ENCODE results near the gene KRTAP4-16.
"Not testable (repeated sequence)": the region's sequence is repeated elsewhere in the genome, so short reads cannot be mapped to it uniquely, and the experiment has no call there.

Gene KRTAP4-16

DNA sequence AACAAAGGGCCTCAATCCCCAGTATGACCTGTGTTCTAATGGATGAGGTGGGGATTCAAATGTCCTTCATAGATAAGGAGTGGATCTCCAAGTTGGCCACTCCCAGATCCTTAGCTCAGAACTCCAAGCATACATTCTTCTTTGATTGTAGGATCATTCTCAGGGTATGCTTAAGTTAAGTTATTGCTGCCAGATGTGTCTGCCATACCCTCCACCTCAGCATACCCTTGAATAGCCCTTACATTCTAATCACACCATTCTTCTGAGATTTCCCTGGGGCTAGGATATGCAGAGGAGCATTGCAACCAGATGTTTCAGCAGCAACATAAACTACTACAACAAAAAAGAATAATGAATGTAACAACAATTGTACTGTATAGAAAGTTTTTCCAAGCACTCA, 34.7 kb downstream of the KRTAP4-16 start:
- no peaks in the 10 kb centered on the region for H3K36me3 ChIP-seq (ENCODE audit: control insufficient read depth, insufficient read depth, low read length)
- H3K27ac ChIP-seq (ENCODE audit: low read depth, low read length), result no peak overlapping the region
- H3K4me1 ChIP-seq (ENCODE audit: control insufficient read depth, insufficient read depth, low read length), result no peaks in the 10 kb centered on the region
- no peaks in the 10 kb centered on the region for H3K27me3 ChIP-seq (ENCODE audit: control insufficient read depth, insufficient read depth, low read length)
- no peaks in the 10 kb centered on the region for H3K9me3 ChIP-seq (ENCODE audit: control insufficient read depth, insufficient read depth, low read depth, low read length)
- no peak overlapping the region for H3K9ac ChIP-seq (ENCODE audit: low read length)
- H3K4me3 ChIP-seq (ENCODE audit: low read depth, low read length), result no peak overlapping the region

GRCh38 chr17:41065829-41066624, 36.0 kb downstream of the KRTAP4-16 start, which contains the start of gene KRTAP2-4:
KRTAP2-4 (minus strand) TSS chr17:41065879; CDS start chr17:41065845, 34 bp downstream.
- Histone ChIP-seq H3K4me1 (ENCODE audit: control insufficient read depth, insufficient read depth, low read length) (no peaks in the 10 kb centered on the region), H3K9me3 (ENCODE audit: control insufficient read depth, insufficient read depth, low read depth, low read length) (no peaks in the 10 kb centered on the region), H3K4me3 (ENCODE audit: low read depth, low read length) (no peak within 1 kb of the TSS), H3K27me3 (ENCODE audit: control insufficient read depth, insufficient read depth, low read length) (no peaks in the 10 kb centered on the region), H3K27ac (ENCODE audit: low read depth, low read length) (no peak within 1 kb of the TSS), H3K36me3 (ENCODE audit: control insufficient read depth, insufficient read depth, low read length) (no peaks in the 10 kb centered on the region), H3K9ac (ENCODE audit: low read length) (no peak within 1 kb of the TSS)

- H3K9ac ChIP-seq (ENCODE audit: low read length); H3K4me1 ChIP-seq (ENCODE audit: control insufficient read depth, insufficient read depth, low read length); H3K27ac ChIP-seq (ENCODE audit: low read depth, low read length); H3K27me3 ChIP-seq (ENCODE audit: control insufficient read depth, insufficient read depth, low read length); H3K9me3 ChIP-seq (ENCODE audit: control insufficient read depth, insufficient read depth, low read depth, low read length); H3K4me3 ChIP-seq (ENCODE audit: low read depth, low read length); H3K36me3 ChIP-seq (ENCODE audit: control insufficient read depth, insufficient read depth, low read length): not testable (repeated sequence)
Observed at GRCh38 chr17:41065016-41065689, 36.9 kb downstream of the KRTAP4-16 start.

GRCh38 chr17:41064301-41064700, 37.7 kb downstream of the KRTAP4-16 start:
- no peaks in the 10 kb centered on the region for H3K9me3 ChIP-seq (ENCODE audit: control insufficient read depth, insufficient read depth, low read depth, low read length)
- no peak overlapping the region for H3K27ac ChIP-seq (ENCODE audit: low read depth, low read length)
- H3K27me3 ChIP-seq (ENCODE audit: control insufficient read depth, insufficient read depth, low read length), result no peaks in the 10 kb centered on the region
- H3K4me3 ChIP-seq (ENCODE audit: low read depth, low read length), result no peak overlapping the region
- no peaks in the 10 kb centered on the region for H3K36me3 ChIP-seq (ENCODE audit: control insufficient read depth, insufficient read depth, low read length)
- H3K4me1 ChIP-seq (ENCODE audit: control insufficient read depth, insufficient read depth, low read length), result peaks cover 4% of the 10 kb centered on the region; the same call in 1 of the 2 replicates
- no peak overlapping the region for H3K9ac ChIP-seq (ENCODE audit: low read length)

DNA sequence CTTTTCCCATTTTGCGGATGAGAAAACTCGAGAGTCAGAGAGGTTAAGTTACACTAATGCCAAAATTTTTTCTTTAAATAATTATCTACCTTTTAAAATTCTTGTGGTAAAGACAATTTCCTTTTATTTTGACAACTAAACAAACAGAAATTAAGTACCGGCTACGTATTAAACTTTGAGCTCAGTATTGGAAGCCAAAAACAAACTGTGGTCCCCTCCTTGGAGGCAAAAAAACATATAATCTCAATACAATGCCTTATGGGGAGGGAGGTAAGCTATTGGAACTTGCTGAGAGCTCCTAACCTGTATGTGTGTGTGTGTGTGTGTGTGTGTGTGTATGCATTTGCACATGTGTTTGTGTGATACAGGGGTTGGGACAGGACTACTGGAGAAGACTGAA, 38.6 kb downstream of the KRTAP4-16 start:
- H3K36me3 ChIP-seq (ENCODE audit: control insufficient read depth, insufficient read depth, low read length), result no peaks in the 10 kb centered on the region
- no peak overlapping the region for H3K4me3 ChIP-seq (ENCODE audit: low read depth, low read length)
- peaks cover 4% of the 10 kb centered on the region; the same call in 1 of the 2 replicates for H3K4me1 ChIP-seq (ENCODE audit: control insufficient read depth, insufficient read depth, low read length)
- H3K9ac ChIP-seq (ENCODE audit: low read length), result no peak overlapping the region
- H3K27me3 ChIP-seq (ENCODE audit: control insufficient read depth, insufficient read depth, low read length), result no peaks in the 10 kb centered on the region
- H3K9me3 ChIP-seq (ENCODE audit: control insufficient read depth, insufficient read depth, low read depth, low read length), result no peaks in the 10 kb centered on the region
- H3K27ac ChIP-seq (ENCODE audit: low read depth, low read length), result no peak overlapping the region

DNA sequence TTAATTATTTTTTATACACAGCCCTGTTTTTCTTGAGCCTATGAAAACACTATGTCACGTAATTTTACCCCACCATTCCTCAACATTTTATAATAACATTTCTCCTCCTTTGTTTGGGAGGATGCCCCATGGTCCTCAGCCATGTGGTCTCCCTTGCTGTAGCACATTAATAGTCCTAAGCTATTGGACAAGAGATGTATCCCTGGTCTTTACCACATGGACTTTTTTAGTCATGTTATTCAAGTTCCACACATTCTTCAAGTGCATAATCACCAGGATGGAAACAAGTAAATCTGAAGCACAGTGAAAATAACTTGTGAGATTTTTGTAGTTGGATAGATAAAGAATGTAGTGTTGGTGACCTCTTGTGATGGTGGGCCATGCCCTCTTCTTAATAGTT, 40.0 kb downstream of the KRTAP4-16 start:
- no peaks in the 10 kb centered on the region for H3K27me3 ChIP-seq (ENCODE audit: control insufficient read depth, insufficient read depth, low read length)
- H3K4me3 ChIP-seq (ENCODE audit: low read depth, low read length), result no peak overlapping the region
- H3K9me3 ChIP-seq (ENCODE audit: control insufficient read depth, insufficient read depth, low read depth, low read length), result no peaks in the 10 kb centered on the region; the same call in 1 of the 2 replicates
- peaks cover 4% of the 10 kb centered on the region; the same call in 1 of the 2 replicates for H3K4me1 ChIP-seq (ENCODE audit: control insufficient read depth, insufficient read depth, low read length)
- no peaks in the 10 kb centered on the region for H3K36me3 ChIP-seq (ENCODE audit: control insufficient read depth, insufficient read depth, low read length)
- H3K9ac ChIP-seq (ENCODE audit: low read length), result no peak overlapping the region
- no peak overlapping the region for H3K27ac ChIP-seq (ENCODE audit: low read depth, low read length)

DNA sequence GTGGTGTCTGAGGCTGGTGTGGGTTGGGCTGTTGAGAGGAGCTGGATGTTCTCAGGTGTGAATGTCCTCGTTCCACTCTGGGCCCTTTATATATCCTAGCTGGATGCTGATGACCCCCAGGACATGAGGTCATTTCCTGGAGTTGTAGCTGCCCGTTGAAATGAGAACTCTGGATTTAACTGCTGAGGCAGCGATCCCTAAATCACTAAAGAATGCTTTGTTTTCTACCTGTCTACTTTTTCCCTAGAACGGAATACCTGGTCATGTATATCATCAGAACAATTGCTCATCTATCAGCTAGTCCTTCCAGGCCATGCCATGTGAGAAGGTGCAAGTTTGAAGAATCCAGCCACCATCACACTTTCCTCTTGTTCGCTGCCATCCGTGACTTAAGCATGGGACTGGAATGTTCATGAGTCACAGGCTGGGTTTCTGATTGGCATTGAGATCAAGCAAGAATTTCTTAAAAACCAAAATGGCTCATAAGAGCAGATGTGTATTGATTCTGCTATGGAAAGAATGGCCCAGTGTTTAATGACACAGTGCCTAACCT, 41.9 kb downstream of the KRTAP4-16 start, which contains the start of gene KRTAP2-3:
KRTAP2-3 (minus strand) TSS at position 63 of the 553 bp plus-strand sequence. CDS start 64 bp downstream, outside the sequence.
- Histone ChIP-seq H3K9ac (ENCODE audit: low read length) (no peak within 1 kb of the TSS), H3K4me3 (ENCODE audit: low read depth, low read length) (no peak within 1 kb of the TSS), H3K9me3 (ENCODE audit: control insufficient read depth, insufficient read depth, low read depth, low read length) (no peaks in the 10 kb centered on the region; the same call in 1 of the 2 replicates), H3K27me3 (ENCODE audit: control insufficient read depth, insufficient read depth, low read length) (no peaks in the 10 kb centered on the region), H3K27ac (ENCODE audit: low read depth, low read length) (no peak within 1 kb of the TSS), H3K4me1 (ENCODE audit: control insufficient read depth, insufficient read depth, low read length) (peaks cover 4% of the 10 kb centered on the region; the same call in 1 of the 2 replicates), H3K36me3 (ENCODE audit: control insufficient read depth, insufficient read depth, low read length) (no peaks in the 10 kb centered on the region)

- H3K9me3 ChIP-seq (ENCODE audit: control insufficient read depth, insufficient read depth, low read depth, low read length); H3K9ac ChIP-seq (ENCODE audit: low read length); H3K4me1 ChIP-seq (ENCODE audit: control insufficient read depth, insufficient read depth, low read length); H3K36me3 ChIP-seq (ENCODE audit: control insufficient read depth, insufficient read depth, low read length); H3K27ac ChIP-seq (ENCODE audit: low read depth, low read length); H3K27me3 ChIP-seq (ENCODE audit: control insufficient read depth, insufficient read depth, low read length); H3K4me3 ChIP-seq (ENCODE audit: low read depth, low read length): not testable (repeated sequence)
Observed at GRCh38 chr17:41059276-41060051, 42.5 kb downstream of the KRTAP4-16 start.

DNA sequence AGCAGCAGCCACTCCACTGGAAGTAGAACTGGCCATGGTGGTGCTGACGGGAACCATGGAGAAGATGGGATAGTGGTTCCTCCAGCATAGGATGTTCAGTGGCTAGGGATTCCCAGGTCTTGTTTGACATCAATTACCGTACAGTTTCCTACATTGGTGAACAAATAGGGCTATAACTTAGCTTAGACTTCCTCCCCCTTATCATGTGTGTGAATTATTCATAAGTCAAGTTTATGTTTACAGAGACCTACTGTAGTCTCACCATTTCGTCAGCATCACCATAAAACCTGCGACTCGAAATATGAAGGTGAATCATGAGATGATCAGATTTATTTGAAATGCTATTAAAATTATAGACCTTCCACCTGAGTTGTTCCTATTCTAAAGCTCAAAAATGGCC, 43.3 kb downstream of the KRTAP4-16 start:
- Histone ChIP-seq H3K9ac (ENCODE audit: low read length) (no peak overlapping the region), H3K4me1 (ENCODE audit: control insufficient read depth, insufficient read depth, low read length) (peaks cover 4% of the 10 kb centered on the region; the same call in 1 of the 2 replicates), H3K27ac (ENCODE audit: low read depth, low read length) (no peak overlapping the region), H3K27me3 (ENCODE audit: control insufficient read depth, insufficient read depth, low read length) (no peaks in the 10 kb centered on the region), H3K4me3 (ENCODE audit: low read depth, low read length) (no peak overlapping the region), H3K36me3 (ENCODE audit: control insufficient read depth, insufficient read depth, low read length) (no peaks in the 10 kb centered on the region), H3K9me3 (ENCODE audit: control insufficient read depth, insufficient read depth, low read depth, low read length) (no peaks in the 10 kb centered on the region; the same call in 1 of the 2 replicates)

- Histone ChIP-seq H3K27ac (ENCODE audit: low read depth, low read length) (no peak overlapping the region), H3K9ac (ENCODE audit: low read length) (no peak overlapping the region), H3K4me1 (ENCODE audit: control insufficient read depth, insufficient read depth, low read length) (peaks cover 4% of the 10 kb centered on the region; the same call in 1 of the 2 replicates), H3K27me3 (ENCODE audit: control insufficient read depth, insufficient read depth, low read length) (no peaks in the 10 kb centered on the region), H3K4me3 (ENCODE audit: low read depth, low read length) (no peak overlapping the region), H3K36me3 (ENCODE audit: control insufficient read depth, insufficient read depth, low read length) (no peaks in the 10 kb centered on the region), H3K9me3 (ENCODE audit: control insufficient read depth, insufficient read depth, low read depth, low read length) (no peaks in the 10 kb centered on the region; the same call in 1 of the 2 replicates)
Observed at GRCh38 chr17:41057547-41057946, 44.5 kb downstream of the KRTAP4-16 start.

Measured in HUES6 (cell line).